C1 segment of cervical spinal cord (tissue), 14 donors: ENCODE data around the gene CTF1.
"Not testable (repeated sequence)": the region's sequence is repeated elsewhere in the genome, so short reads cannot be mapped to it uniquely, and the experiment has no call there.

ENCODE experiments used
- DNase-seq, 14 donors: peaks; one replicate each; lab custom pipeline; 2025; lab: John Stamatoyannopoulos, UW

The CTF1 gene

GRCh38 chr16:30929167-30929566 is 32.8 kb downstream of the CTF1 start:
- DNase-seq = no peak

GRCh38 chr16:30930160-30930571 is 33.8 kb downstream of the CTF1 start:
- DNase-seq = no peak

GRCh38 chr16:30931068-30931650 is 34.7 kb downstream of the CTF1 start:
- DNase-seq = no peak

- DNase-seq = peak in 3 of 14 donors; percentile 5 to 7 (median 7)
Observed at GRCh38 chr16:30934827-30935557, 38.6 kb downstream of the CTF1 start.

- no peak for DNase-seq
Observed at GRCh38 chr16:30937692-30938091, 41.3 kb downstream of the CTF1 start.

- not testable (repeated sequence) for DNase-seq
Observed at GRCh38 chr16:30939571-30939970, 43.2 kb downstream of the CTF1 start.

GRCh38 chr16:30941600-30942425 is 45.4 kb downstream of the CTF1 start:
- DNase-seq = peak in 9 of 14 donors; percentile 4 to 41 (median 25)

- no peak for DNase-seq
Observed at GRCh38 chr16:30942426-30942806, 46.0 kb downstream of the CTF1 start.

- DNase-seq = no peak
Observed at GRCh38 chr16:30944352-30944751, 47.9 kb downstream of the CTF1 start.

- DNase-seq = no peak
Observed at GRCh38 chr16:30946671-30947540, 50.5 kb downstream of the CTF1 start.

GRCh38 chr16:30947541-30947858 is 51.1 kb downstream of the CTF1 start:
- no peak for DNase-seq

- peak; percentile 17 to 97 (median 76) for DNase-seq
Observed at GRCh38 chr16:30947859-30948666, 51.6 kb downstream of the CTF1 start.

- DNase-seq = peak in 13 of 14 donors; percentile 3 to 74 (median 56)
Observed at GRCh38 chr16:30948667-30949649, 52.5 kb downstream of the CTF1 start, which contains the start of gene ORAI3. ORAI3 (plus strand) TSS chr16:30949068; CDS start chr16:30949290, 222 bp downstream.

GRCh38 chr16:30949650-30950515 is 53.5 kb downstream of the CTF1 start:
- peak in 7 of 14 donors; percentile 9 to 30 (median 15) for DNase-seq

GRCh38 chr16:30950516-30951065 is 54.2 kb downstream of the CTF1 start:
- no peak for DNase-seq

GRCh38 chr16:30951193-30951592 is 54.8 kb downstream of the CTF1 start:
- no peak for DNase-seq

GRCh38 chr16:30951750-30952149 is 55.3 kb downstream of the CTF1 start:
- DNase-seq = no peak

GRCh38 chr16:30953111-30953510 is 56.7 kb downstream of the CTF1 start:
- no peak for DNase-seq
